ENCODE results near the gene PRCC. TPM values are rescaled to one million over a fixed set of nuclear protein-coding genes. Genes with fewer than 3 reads are reported as not detected.

Gene PRCC
- polyA plus RNA-seq, 1 donor (not counting 4 experiments of a cell fraction or from before 2014, with no cell fraction given) = 40.4 TPM

- DNase-seq (ENCODE audit: low read depth, low spot score) = no peak
- Histone ChIP-seq H3K9me1 (ENCODE audit: control insufficient read depth, extremely low read depth, insufficient read depth, low read length) (no peaks in the 10 kb centered on the region), H2AFZ (ENCODE audit: control insufficient read depth, low read length) (no peak overlapping the region), H3K4me2 (ENCODE audit: control insufficient read depth, extremely low read depth, insufficient read depth, low read depth, low read length) (no peak overlapping the region), H3K9ac (ENCODE audit: control insufficient read depth, extremely low read depth, insufficient read depth, low read length) (no peak overlapping the region), H3K27ac (ENCODE audit: control insufficient read depth, insufficient read depth, low read length) (no peak overlapping the region), H3K4me3 (ENCODE audit: control insufficient read depth in 2 of 3, extremely low read depth in 1 of 3, insufficient read depth in 2 of 3, low read depth in 1 of 3, low read length in 3 of 3) (no peak overlapping the region), H3K79me2 (ENCODE audit: control insufficient read depth, insufficient read depth, low read length) (no peaks in the 10 kb centered on the region), H3K27me3 (ENCODE audit: control insufficient read depth, extremely low read depth, insufficient read depth, low read length) (no peaks in the 10 kb centered on the region), H3K9me3 (ENCODE audit: control insufficient read depth, low read depth, low read length) (no peaks in the 10 kb centered on the region), H3K36me3 (ENCODE audit: control insufficient read depth in 2 of 2, extremely low read depth in 1 of 2, insufficient read depth in 2 of 2, low read length in 2 of 2) (peaks cover 4 to 6% of the 10 kb centered on the region in 2 experiments), H4K20me1 (ENCODE audit: control insufficient read depth, extremely low read depth, insufficient read depth, low read length) (peaks cover 3% of the 10 kb centered on the region), H3K4me1 (ENCODE audit: control insufficient read depth, extremely low read depth, insufficient read depth, low read length) (peaks cover 12% of the 10 kb centered on the region)
- FAIRE-seq = peak; percentile 94
- dilution Hi-C loops (cut with MboI; ENCODE audit: extremely low pct_ligation_motif_present, low sequenced_read_pairs) = no loop called here
- TF ChIP-seq EZH2 (IDR thresholded peaks at IDR 0.05; ENCODE audit: low read length) = no peak
- no peak for TF ChIP-seq CTCF (optimal IDR thresholded peaks at IDR 0.05 in 1 of 3, IDR thresholded peaks at IDR 0.05 in 1 of 3, conservative IDR thresholded peaks at IDR 0.05 in 1 of 3; ENCODE audit: extremely low read depth in 1 of 3, insufficient read depth in 2 of 3, low read length in 3 of 3)
Observed at GRCh38 chr1:156805766-156806511, 38.6 kb downstream of the PRCC start.

GRCh38 chr1:156806512-156807440 is 39.4 kb downstream of the PRCC start:
- no peak overlapping the region for H2AFZ ChIP-seq (ENCODE audit: control insufficient read depth, low read length)
- DNase-seq (ENCODE audit: low read depth, low spot score) (no peak), FAIRE-seq (no peak)
- dilution Hi-C loops (cut with MboI; ENCODE audit: extremely low pct_ligation_motif_present, low sequenced_read_pairs) = no loop called here
- H3K4me2 ChIP-seq (ENCODE audit: control insufficient read depth, extremely low read depth, insufficient read depth, low read depth, low read length) = no peak overlapping the region
- TF ChIP-seq EZH2 (IDR thresholded peaks at IDR 0.05; ENCODE audit: low read length) = no peak
- no peak for TF ChIP-seq CTCF (optimal IDR thresholded peaks at IDR 0.05 in 1 of 3, IDR thresholded peaks at IDR 0.05 in 1 of 3, conservative IDR thresholded peaks at IDR 0.05 in 1 of 3; ENCODE audit: extremely low read depth in 1 of 3, insufficient read depth in 2 of 3, low read length in 3 of 3)
- no peak overlapping the region for H3K9ac ChIP-seq (ENCODE audit: control insufficient read depth, extremely low read depth, insufficient read depth, low read length)
- no peak overlapping the region for H3K27ac ChIP-seq (ENCODE audit: control insufficient read depth, insufficient read depth, low read length)
- no peaks in the 10 kb centered on the region for H4K20me1 ChIP-seq (ENCODE audit: control insufficient read depth, extremely low read depth, insufficient read depth, low read length)
- H3K79me2 ChIP-seq (ENCODE audit: control insufficient read depth, insufficient read depth, low read length) = no peaks in the 10 kb centered on the region
- peaks cover under 1 to 4% of the 10 kb centered on the region in 2 experiments for H3K36me3 ChIP-seq (ENCODE audit: control insufficient read depth in 2 of 2, extremely low read depth in 1 of 2, insufficient read depth in 2 of 2, low read length in 2 of 2)
- peaks cover 12% of the 10 kb centered on the region for H3K4me1 ChIP-seq (ENCODE audit: control insufficient read depth, extremely low read depth, insufficient read depth, low read length)
- H3K9me1 ChIP-seq (ENCODE audit: control insufficient read depth, extremely low read depth, insufficient read depth, low read length) = no peaks in the 10 kb centered on the region
- H3K9me3 ChIP-seq (ENCODE audit: control insufficient read depth, low read depth, low read length) = no peaks in the 10 kb centered on the region
- H3K27me3 ChIP-seq (ENCODE audit: control insufficient read depth, extremely low read depth, insufficient read depth, low read length) = no peaks in the 10 kb centered on the region
- H3K4me3 ChIP-seq (ENCODE audit: control insufficient read depth in 2 of 3, extremely low read depth in 1 of 3, insufficient read depth in 2 of 3, low read depth in 1 of 3, low read length in 3 of 3) = no peak overlapping the region

All from keratinocyte (primary cell).